GM06990 (cell line): ENCODE results near the gene FAM47E.
A peak's percentile ranks its signal among the peaks of the same experiment; 100 is the strongest.

Experiments used
- DNase-seq: peaks from one replicate; pipeline ENCODE4 v3.0.0-alpha.2; 2011; ENCODE audit not compliant: insufficient read length; ENCODE audit errors: extremely low read depth
- H3K27me3 ChIP-seq: replicated peaks from 2 replicates; pipeline ENCODE4 v1.6.0; 2011; ENCODE audit warnings: low read length; ENCODE audit not compliant: control insufficient read depth, insufficient read depth
- H3K36me3 ChIP-seq: 2 replicates; pipeline ENCODE4 v1.5.1; 2011; ENCODE audit warnings: low read length; ENCODE audit not compliant: control insufficient read depth, insufficient read depth
- H3K4me3 ChIP-seq: replicated peaks from 2 replicates; pipeline ENCODE4 v1.5.1; 2011; ENCODE audit warnings: low read depth, mild to moderate bottlenecking, control low read depth, low read length
- TF ChIP-seq, protein P1 (sequence below): IDR thresholded peaks from 2 replicates; pipeline ENCODE4 v1.5.1; 2011; ENCODE audit warnings: low read length, control low read depth, mild to moderate bottlenecking, inconsistent platforms; ENCODE audit not compliant: insufficient read depth, poor library complexity, severe bottlenecking

The FAM47E gene, protein sequence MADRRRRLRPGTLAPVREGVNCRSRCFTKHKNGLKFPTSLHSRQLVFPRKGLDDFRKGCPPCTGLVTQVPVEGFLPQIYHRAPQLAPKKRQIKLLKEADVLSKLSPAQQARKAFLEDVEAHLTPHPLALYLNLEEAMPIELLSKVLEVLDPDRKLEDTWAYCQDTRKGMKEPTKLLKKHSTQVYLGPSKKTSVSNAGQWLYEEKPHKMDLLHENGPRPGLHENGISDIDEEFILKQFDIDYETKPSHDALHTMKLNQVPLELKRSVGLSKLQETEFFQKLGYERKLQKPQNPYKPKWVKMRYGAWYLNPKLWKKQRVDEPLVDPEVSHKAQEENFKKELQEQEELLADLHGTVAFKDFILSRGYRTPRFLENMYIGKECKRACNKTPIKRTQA

DNA sequence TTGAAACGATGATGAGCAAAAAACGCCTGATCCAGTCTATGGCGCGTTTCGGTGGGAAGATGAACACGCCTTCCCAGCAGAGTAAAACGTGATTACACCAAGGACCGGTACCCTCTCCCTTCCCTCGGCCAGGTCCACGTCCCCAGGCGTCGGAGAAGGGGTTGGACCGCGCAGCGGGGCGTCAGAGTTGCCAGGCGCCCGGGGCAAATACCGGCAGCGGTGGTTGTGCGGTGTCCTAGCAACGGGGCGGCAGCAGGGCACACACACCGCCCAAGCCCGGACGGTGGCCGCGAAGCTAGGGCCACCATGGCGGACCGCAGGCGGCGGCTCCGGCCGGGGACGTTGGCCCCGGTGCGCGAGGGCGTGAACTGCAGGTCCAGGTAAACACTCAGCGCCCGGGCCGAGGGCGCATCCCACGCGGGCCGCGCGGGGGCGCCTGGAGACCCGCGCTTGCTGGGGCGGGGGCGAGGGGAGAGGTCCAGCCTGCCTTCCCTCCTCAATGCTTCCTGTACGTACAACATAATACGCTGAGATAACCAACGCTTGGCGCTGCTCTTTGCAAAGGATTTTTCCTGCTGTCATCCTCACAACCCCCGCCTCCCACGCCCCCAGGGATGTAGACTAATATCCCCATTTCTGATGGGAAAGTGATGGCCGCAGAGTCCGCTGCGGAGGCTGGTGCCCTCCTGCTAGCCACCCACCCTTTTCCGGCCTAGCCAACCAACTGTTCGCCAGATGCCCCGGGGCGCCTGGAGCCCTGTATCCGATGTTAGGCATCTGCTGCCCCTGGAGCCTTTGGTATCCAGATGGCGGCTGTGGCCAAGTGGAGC is at the start of gene FAM47E:
TSS of gene FAM47E (plus strand) at position 281 of the 830 bp plus-strand sequence. CDS start at position 307, 26 bp downstream.
- Histone ChIP-seq H3K36me3 (no peaks in the 10 kb centered on the region), H3K27me3 (no peaks in the 10 kb centered on the region; the same call in 1 of the 2 replicates), H3K4me3 (no peak within 1 kb of the TSS)
- DNase-seq: peak; percentile 19
- TF ChIP-seq, protein P1, sequence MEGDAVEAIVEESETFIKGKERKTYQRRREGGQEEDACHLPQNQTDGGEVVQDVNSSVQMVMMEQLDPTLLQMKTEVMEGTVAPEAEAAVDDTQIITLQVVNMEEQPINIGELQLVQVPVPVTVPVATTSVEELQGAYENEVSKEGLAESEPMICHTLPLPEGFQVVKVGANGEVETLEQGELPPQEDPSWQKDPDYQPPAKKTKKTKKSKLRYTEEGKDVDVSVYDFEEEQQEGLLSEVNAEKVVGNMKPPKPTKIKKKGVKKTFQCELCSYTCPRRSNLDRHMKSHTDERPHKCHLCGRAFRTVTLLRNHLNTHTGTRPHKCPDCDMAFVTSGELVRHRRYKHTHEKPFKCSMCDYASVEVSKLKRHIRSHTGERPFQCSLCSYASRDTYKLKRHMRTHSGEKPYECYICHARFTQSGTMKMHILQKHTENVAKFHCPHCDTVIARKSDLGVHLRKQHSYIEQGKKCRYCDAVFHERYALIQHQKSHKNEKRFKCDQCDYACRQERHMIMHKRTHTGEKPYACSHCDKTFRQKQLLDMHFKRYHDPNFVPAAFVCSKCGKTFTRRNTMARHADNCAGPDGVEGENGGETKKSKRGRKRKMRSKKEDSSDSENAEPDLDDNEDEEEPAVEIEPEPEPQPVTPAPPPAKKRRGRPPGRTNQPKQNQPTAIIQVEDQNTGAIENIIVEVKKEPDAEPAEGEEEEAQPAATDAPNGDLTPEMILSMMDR: no peak

DNA sequence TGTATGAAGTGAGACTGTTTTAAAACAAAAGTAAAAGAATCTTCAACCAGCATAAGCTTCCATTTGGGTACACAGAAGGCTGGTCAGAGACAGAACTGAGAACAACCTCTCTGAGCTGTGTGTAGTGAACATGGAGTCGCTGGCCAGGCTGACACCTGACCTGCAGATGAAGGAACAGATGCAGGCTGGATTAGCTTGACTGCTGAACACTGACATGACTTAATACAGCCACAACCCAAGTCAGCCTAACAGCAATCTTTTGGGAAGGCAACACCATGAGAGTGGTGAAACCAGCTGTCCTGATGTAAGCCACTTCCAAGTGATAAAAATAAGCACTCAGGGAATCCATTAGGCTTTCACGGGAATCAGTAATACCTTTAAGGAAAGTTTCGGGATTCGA is 48.0 kb upstream of the FAM47E start:
- no peak for DNase-seq
- H3K4me3 ChIP-seq: no peak overlapping the region
- TF ChIP-seq, protein P1: no peak
- H3K36me3 ChIP-seq: 0 out of 2 replicates have a peak, but pooled peaks cover 2% of the 10 kb centered on the region
- H3K27me3 ChIP-seq: no peaks in the 10 kb centered on the region; the same call in 1 of the 2 replicates

DNA sequence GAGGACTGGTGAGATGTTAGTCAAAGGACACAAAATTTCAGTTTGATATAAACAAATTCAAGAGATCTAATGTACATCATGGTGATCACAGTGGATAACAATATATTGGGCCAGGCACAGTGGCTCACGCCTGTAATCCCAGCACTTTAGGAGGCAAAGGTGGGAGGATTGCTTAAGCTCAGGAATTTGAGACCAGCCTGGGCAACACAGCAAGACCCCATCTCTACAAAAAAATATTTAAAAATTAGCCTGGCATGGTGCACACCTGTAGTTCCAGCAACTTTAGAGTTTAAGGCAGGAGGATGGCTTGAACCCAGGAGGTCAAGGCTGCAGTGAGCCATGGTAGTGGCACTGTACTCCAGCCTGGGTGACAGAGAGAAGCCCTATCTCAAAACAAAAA is 46.6 kb upstream of the FAM47E start:
- 0 out of 2 replicates have a peak, but pooled peaks cover 2% of the 10 kb centered on the region for H3K36me3 ChIP-seq
- no peaks in the 10 kb centered on the region; the same call in 1 of the 2 replicates for H3K27me3 ChIP-seq
- no peak for DNase-seq
- no peak overlapping the region for H3K4me3 ChIP-seq
- TF ChIP-seq, protein P1: no peak

DNA sequence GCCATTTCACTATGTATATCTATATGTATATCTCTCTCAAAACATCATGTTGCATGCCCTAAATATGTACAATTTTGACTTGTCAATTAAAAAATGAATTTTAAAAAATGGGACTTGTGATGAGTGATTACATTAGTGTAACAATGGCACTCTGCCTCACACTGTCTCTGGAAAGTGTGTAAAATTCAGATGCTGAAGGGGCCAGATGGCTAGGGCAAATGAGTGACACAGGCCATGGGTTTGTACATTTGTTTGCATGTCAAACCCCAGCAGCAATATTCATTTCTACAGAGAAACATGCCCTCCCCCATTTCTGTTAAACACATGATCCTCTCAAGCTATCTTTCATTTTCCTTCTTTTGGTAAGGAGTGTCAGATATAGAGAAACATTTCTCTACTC is 46.0 kb upstream of the FAM47E start:
- TF ChIP-seq, protein P1: no peak
- no peak for DNase-seq
- H3K36me3 ChIP-seq: 0 out of 2 replicates have a peak, but pooled peaks cover 2% of the 10 kb centered on the region
- H3K4me3 ChIP-seq: no peak overlapping the region
- H3K27me3 ChIP-seq: no peaks in the 10 kb centered on the region; the same call in 1 of the 2 replicates

DNA sequence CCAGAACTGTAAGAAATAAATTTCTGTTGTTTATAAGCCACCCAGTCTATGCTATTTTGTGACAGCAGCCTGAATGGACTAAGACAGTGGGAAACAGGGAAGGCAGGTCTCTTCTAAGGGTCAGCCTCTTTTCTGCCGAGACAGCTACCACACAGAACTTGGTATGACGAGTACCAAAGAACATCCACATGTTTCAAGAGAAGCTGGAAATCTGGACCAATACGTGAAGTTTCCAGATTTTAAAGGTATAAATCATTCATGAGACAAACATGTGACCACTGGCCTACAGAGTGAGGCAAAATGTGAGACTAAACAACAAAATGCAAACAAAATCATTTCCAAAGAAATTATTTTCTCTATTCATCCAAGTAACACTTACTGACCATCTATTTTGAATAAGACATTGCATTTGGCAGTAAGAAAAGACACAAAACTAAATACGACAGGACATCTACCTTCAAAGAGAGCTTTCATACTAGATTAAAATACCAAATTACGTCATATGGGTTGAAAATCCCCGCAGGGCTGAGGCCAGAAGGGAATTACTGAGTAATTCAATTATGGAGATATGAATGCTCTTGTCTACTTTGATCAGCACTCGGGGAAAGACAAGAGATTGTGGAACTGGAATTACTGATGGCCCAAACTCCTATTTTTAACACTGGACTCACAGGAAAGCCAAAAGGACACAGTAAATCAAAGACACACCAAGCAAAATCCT is 45.1 kb upstream of the FAM47E start:
- TF ChIP-seq, protein P1: no peak
- Histone ChIP-seq H3K27me3 (no peaks in the 10 kb centered on the region; the same call in 1 of the 2 replicates), H3K4me3 (no peak overlapping the region), H3K36me3 (0 out of 2 replicates have a peak, but pooled peaks cover 2% of the 10 kb centered on the region)
- DNase-seq: no peak
